Measurements from ENCODE around the gene UQCRC1. TPM values are rescaled to one million over a fixed set of nuclear protein-coding genes. Genes with fewer than 3 reads are reported as not detected.

UQCRC1 gene
- polyA plus RNA-seq, 2 of the 4 experiments (the other 2 are of a cell fraction), result 256 to 279 TPM

DNA sequence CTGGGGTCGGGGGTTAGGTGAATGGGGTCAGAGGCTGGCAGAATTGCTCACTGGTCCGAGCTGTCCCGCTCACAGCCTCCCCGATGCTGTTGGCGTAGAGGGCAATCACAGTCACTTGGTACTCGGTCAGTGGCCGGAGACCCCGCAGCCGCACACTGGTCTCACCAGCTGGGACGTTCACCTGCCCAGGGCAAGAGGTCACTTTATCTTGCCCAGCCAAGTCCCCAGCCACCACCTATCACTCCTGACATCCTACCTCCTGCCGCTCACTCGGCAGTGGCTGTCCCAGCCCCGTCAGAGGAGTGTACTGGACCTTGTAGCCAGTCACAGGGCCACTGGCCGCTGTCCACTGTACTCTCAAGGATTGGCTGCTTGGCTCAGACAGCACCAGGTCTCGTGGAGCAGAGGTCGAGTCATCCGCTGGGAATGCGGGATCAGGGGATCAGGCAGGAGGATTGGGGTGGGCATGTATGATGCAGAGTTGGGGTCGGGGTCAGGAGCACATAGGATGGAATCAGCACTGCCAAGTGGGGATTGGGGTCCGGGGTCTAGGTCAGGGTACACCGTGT, 16.8 kb downstream of the UQCRC1 start:
- FAIRE-seq, result no peak
- peak overlapping the region; percentile 96 for H3K4me2 ChIP-seq
- POLR2A ChIA-PET, result no interaction called here

DNA sequence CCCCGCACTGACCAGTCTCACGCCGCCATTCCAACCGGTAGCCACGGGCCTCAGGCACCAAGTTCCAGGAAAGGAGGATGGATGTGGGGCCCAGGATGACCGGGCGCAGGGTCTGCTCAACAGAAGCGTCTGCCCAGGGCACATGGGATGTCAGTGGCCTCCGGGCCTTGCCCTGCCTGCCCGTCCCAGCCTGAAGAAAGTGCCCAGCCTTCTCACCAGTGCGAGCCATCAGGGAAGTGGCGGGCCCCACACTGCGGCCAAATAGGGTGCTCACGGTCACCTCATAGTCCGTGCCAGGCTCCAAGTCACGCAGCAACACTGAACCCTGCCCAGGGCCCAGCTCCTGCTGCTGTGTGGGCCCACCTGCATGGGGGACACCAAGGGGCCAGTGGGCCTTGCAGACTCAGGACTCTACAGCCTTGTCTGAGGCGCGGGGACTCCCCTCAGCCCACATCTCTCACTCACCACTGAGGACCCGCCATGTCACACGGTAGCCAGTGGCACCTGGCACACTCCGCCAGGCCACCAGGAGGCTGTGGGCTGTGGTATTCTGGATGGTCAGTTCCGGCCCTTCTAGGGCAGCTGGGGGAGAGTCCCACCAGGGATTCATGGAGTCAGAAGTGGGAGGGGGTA, 17.4 kb downstream of the UQCRC1 start:
- H3K4me3 ChIP-seq, result peak overlapping the region; percentile 84; the same call in 1 of the 3 replicates
- CTCF ChIA-PET, result interaction anchor here (0.6 to 1.8 kb wide), 2 partner anchors 11 to 43 kb away, joined by 3 to 7 read pairs; partner anchors contain the start of gene SLC26A6
- ATAC-seq, result no peak
- FAIRE-seq, result no peak
- TF ChIP-seq CEBPB (IDR thresholded peaks at IDR 0.05) (no peak), RFX5 (IDR thresholded peaks at IDR 0.05) (no peak), EP300 (IDR thresholded peaks at IDR 0.05) (no peak), JUNB (IDR thresholded peaks at IDR 0.05) (no peak), RNF2 (IDR thresholded peaks at IDR 0.05; ENCODE audit: borderline replicate concordance, low read depth) (no peak), BHLHE40 (IDR thresholded peaks at IDR 0.05; ENCODE audit: low read depth, low read length) (no peak), SMC3 (IDR thresholded peaks at IDR 0.05) (no peak), KDM5A (IDR thresholded peaks at IDR 0.05) (no peak), FOXS1 (CRISPR knock-in tag; IDR thresholded peaks at IDR 0.05) (no peak), JUN (IDR thresholded peaks at IDR 0.05) (no peak), GATA3 (IDR thresholded peaks at IDR 0.05; ENCODE audit: borderline replicate concordance) (no peak), RAD21 (conservative IDR thresholded peaks at IDR 0.05 in 1 of 2, IDR thresholded peaks at IDR 0.05 in 1 of 2) (no peak), CHD2 (IDR thresholded peaks at IDR 0.05; ENCODE audit: low read length, partially characterized antibody) (no peak)
- TF ChIP-seq, protein P1, sequence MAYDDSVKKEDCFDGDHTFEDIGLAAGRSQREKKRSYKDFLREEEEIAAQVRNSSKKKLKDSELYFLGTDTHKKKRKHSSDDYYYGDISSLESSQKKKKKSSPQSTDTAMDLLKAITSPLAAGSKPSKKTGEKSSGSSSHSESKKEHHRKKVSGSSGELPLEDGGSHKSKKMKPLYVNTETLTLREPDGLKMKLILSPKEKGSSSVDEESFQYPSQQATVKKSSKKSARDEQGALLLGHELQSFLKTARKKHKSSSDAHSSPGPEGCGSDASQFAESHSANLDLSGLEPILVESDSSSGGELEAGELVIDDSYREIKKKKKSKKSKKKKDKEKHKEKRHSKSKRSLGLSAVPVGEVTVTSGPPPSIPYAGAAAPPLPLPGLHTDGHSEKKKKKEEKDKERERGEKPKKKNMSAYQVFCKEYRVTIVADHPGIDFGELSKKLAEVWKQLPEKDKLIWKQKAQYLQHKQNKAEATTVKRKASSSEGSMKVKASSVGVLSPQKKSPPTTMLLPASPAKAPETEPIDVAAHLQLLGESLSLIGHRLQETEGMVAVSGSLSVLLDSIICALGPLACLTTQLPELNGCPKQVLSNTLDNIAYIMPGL (CRISPR knock-in tag; IDR thresholded peaks at IDR 0.05; ENCODE audit: borderline replicate concordance), result no peak
- H3K27ac ChIP-seq, result peak overlapping the region; percentile 99 to 100; a peak in 4 of 6 replicates
- peaks cover 52% of the 10 kb centered on the region for H3K4me1 ChIP-seq
- peak overlapping the region; percentile 96 for H3K4me2 ChIP-seq
- 92% methylated on average over 10 of the region's 22 CpGs for WGBS (ENCODE audit: missing lambda C conversion rate)
- POLR2A ChIA-PET, result no interaction called here
- no peak for DNase-seq (ENCODE audit: low read depth in 1 of 2, low spot score in 1 of 2)
- H3K9me3 ChIP-seq, result no peaks in the 10 kb centered on the region

More for the DNA sequence above, 16.8 kb downstream of the UQCRC1 start:
- 74% methylated on average over 15 of the region's 21 CpGs for WGBS (ENCODE audit: missing lambda C conversion rate)
- 0 out of 5 replicates have a peak, but pooled peaks of 1 of the 2 experiments have one; percentile 2 for TF ChIP-seq JUN (IDR thresholded peaks at IDR 0.05)
- TF ChIP-seq, protein P2, sequence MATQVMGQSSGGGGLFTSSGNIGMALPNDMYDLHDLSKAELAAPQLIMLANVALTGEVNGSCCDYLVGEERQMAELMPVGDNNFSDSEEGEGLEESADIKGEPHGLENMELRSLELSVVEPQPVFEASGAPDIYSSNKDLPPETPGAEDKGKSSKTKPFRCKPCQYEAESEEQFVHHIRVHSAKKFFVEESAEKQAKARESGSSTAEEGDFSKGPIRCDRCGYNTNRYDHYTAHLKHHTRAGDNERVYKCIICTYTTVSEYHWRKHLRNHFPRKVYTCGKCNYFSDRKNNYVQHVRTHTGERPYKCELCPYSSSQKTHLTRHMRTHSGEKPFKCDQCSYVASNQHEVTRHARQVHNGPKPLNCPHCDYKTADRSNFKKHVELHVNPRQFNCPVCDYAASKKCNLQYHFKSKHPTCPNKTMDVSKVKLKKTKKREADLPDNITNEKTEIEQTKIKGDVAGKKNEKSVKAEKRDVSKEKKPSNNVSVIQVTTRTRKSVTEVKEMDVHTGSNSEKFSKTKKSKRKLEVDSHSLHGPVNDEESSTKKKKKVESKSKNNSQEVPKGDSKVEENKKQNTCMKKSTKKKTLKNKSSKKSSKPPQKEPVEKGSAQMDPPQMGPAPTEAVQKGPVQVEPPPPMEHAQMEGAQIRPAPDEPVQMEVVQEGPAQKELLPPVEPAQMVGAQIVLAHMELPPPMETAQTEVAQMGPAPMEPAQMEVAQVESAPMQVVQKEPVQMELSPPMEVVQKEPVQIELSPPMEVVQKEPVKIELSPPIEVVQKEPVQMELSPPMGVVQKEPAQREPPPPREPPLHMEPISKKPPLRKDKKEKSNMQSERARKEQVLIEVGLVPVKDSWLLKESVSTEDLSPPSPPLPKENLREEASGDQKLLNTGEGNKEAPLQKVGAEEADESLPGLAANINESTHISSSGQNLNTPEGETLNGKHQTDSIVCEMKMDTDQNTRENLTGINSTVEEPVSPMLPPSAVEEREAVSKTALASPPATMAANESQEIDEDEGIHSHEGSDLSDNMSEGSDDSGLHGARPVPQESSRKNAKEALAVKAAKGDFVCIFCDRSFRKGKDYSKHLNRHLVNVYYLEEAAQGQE (IDR thresholded peaks at IDR 0.05), result no peak
- CTCF ChIA-PET, result interaction anchor here (1.8 kb wide), 1 partner anchor 43 kb away, joined by 7 read pairs; the partner anchor contains the start of gene SLC26A6
- peak overlapping the region; percentile 99 to 100 for H3K27ac ChIP-seq
- H3K4me1 ChIP-seq, result peaks cover 58% of the 10 kb centered on the region
- no peaks in the 10 kb centered on the region for H3K9me3 ChIP-seq
- no peak for ATAC-seq
- DNase-seq (ENCODE audit: low read depth in 1 of 2, low spot score in 1 of 2), result no peak
- H3K4me3 ChIP-seq, result peak overlapping the region; percentile 84

DNA sequence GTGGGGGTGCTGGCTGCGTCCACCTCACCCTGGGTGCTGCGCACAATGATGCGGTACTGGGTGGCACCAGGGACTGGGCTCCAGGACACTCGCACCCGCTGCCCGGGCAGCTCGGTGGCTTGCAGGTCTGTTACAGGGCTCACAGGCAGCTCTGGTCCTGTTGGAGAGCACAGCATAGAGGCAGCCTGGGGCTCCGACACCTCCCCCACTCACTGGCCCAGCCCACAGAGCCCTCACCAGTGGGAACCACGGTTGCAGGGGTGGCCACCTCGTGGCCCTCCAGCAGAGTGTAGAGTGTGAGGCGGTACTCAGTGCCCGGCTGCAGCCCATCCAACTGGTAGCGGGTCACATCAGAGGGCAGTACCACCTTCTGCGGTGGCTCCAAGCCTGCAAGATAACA, 18.0 kb downstream of the UQCRC1 start:
- ATAC-seq, result no peak
- Histone ChIP-seq H3K27ac (peak overlapping the region in 1 of 2 experiments; percentile 99; a peak in 3 of 6 replicates), H3K4me3 (no peak overlapping the region; the same call in 2 of the 3 replicates), H3K9me3 (no peaks in the 10 kb centered on the region), H3K4me1 (peaks cover 47% of the 10 kb centered on the region), H3K4me2 (peak overlapping the region; percentile 96)
- POLR2A ChIA-PET, result no interaction called here
- FAIRE-seq, result no peak
- CTCF ChIA-PET, result interaction anchor here (0.6 to 1.8 kb wide), 2 partner anchors 10 to 44 kb away, joined by 3 to 7 read pairs; partner anchors contain the start of gene SLC26A6
- TF ChIP-seq, protein P3, sequence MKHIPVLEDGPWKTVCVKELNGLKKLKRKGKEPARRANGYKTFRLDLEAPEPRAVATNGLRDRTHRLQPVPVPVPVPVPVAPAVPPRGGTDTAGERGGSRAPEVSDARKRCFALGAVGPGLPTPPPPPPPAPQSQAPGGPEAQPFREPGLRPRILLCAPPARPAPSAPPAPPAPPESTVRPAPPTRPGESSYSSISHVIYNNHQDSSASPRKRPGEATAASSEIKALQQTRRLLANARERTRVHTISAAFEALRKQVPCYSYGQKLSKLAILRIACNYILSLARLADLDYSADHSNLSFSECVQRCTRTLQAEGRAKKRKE (CRISPR knock-in tag; IDR thresholded peaks at IDR 0.05; ENCODE audit: low read depth), result no peak
- TF ChIP-seq, protein P4, sequence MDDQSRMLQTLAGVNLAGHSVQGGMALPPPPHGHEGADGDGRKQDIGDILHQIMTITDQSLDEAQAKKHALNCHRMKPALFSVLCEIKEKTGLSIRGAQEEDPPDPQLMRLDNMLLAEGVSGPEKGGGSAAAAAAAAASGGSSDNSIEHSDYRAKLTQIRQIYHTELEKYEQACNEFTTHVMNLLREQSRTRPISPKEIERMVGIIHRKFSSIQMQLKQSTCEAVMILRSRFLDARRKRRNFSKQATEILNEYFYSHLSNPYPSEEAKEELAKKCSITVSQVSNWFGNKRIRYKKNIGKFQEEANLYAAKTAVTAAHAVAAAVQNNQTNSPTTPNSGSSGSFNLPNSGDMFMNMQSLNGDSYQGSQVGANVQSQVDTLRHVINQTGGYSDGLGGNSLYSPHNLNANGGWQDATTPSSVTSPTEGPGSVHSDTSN (IDR thresholded peaks at IDR 0.05), result no peak
- TF ChIP-seq PHF8 (IDR thresholded peaks at IDR 0.05; ENCODE audit: borderline replicate concordance, low read depth) (no peak), GATA3 (IDR thresholded peaks at IDR 0.05; ENCODE audit: borderline replicate concordance) (no peak), FOSL2 (IDR thresholded peaks at IDR 0.05) (no peak), FOSL2 (CRISPR knock-in tag; IDR thresholded peaks at IDR 0.05) (no peak)
- WGBS (ENCODE audit: missing lambda C conversion rate), result 96% methylated on average over 9 of the region's 14 CpGs
- no peak for DNase-seq (ENCODE audit: low read depth in 1 of 2, low spot score in 1 of 2)

Measured in A549 (cell line).